GM21529 (cell line): Measurements from ENCODE around the gene RSRP1.

ENCODE experiments used
- ATAC-seq: cut with Tn5 transposase; IDR thresholded peaks from one replicate; pipeline ENCODE4 v1.9.1; 2021; ENCODE audit not compliant: unreplicated experiment

Gene RSRP1

DNA sequence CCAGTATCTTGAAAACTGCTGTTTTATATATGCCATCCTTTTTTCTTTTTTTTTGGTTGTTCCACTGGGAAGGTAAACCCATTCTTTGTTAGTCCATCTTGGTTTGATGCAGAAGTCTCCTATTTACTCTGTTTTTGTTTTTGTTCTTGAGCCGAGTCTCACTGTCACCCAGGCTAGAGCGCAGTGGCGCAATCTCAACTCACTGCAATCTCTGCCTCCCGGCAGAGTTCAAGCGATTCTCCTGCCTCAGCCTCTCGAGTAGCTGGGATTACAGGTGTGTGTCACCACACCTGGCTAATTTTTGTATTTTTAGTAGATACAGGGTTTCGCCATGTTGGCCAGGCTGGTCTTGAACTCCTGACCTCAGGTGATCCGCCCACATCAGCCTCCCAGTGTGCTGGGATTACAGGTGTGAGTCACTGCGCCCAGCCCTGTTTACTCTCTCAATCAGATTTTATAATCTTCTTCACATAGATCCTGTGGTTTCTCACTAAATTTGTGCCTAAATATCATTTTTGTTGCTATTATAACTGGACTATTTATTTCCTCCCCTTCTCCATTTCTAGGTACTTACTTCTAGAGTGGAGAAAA lies 27.5 kb downstream of the RSRP1 start:
- no peak for ATAC-seq

DNA sequence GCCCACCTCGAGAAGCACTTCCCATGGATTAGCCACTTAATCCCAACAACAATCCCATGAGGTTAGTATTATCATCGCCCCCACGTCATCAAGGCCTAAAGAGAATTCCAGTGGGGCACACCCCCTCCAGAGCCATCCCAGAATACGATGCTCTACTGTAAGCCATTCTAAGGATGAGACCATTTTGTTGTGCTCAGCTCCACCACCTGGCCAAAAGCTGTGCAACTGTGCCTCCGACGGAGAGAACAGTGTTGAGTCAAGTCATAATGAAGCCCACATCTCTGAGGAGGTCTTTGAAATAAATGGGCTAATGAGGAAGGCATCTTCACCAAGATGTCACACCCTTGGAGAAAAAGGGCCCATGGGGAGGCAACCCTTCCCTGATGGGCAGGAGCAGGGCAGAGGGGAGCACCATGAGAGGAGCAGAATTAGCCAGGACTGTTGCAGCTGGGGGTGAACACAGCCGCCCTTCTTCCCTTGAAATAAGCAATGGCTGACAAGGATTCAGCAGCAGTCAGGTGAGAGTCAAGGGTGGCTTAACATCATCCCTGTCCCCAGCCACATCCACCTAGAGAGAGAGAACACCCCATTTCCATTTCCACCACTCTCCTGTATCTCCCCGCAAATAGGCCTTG lies 29.5 kb downstream of the RSRP1 start:
- no peak for ATAC-seq

DNA sequence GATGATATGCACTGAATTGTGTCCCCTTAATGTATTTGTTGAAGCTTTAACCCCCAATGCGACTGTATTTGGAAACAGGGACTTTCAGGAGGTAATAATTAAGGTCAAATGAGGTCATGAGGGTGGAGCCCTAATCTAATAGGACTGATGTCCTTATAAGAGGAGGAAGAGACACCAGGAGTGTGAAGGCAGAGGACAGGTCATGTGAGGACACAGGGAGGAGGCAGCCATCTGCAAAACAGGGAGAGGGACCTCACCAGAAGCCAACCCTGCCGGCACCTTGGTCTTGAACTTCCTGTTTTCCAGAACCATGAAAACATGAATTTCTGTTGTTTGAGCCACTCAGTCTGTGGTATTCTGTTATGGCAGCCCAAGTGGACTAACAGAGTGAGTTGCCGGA lies 30.2 kb downstream of the RSRP1 start:
- ATAC-seq = no peak

DNA sequence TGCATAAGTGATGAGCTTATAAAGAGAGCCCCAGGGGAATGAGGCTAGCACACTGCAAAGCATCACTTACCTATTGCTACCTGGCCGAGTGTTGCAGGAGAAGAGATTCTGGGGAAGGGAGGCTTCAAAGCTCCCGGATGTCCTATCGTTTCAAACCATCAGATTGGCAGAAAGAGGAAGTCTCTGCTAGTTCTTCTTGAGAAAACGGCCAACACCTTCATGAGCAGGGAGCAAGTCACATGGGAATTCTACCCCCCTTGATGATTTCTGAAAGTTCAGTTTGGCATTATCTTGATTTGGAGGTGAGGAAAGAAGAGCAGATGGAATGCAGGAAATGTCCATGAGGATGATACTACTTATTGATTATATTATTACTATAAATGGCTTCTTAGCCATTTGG lies 31.1 kb downstream of the RSRP1 start:
- no peak for ATAC-seq

DNA sequence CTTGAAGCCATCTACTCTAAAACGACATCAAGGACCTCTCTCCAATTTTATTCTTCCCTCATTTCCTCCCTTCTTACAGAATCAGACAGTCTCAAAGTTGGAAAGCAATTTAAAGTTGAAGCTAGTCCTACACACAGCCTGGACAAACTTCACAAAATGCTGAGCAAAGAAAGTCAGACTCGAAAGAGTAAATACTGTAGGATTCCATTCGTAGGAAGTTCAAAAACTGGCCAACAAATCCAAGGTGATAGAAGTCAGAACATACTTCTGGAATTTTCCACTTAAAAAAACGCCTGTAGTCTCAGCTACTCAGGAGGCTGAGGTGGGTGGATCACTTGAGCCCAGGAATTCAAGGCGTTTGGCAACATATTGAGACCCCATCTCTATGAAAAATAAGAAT lies 34.5 kb downstream of the RSRP1 start:
- ATAC-seq = no peak

DNA sequence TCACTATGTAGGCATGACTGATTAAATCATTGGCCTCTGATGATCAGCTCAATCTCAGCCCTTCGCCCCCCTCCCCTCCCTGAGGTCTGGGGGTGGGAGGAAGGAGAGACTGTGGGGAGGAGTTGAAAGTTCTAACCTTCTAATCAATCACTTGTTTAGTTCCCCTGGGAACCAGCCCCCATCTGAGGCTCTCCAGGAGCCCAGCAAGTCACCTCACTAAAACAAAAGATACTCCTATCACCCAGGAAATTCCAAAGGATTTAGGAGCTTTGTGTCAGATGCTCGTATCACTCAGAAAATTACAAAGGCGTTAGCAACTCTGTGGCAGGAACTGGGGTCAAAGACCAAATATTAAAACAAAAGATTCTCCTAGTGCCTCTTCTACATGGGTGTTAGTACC lies 36.5 kb downstream of the RSRP1 start:
- no peak for ATAC-seq

DNA sequence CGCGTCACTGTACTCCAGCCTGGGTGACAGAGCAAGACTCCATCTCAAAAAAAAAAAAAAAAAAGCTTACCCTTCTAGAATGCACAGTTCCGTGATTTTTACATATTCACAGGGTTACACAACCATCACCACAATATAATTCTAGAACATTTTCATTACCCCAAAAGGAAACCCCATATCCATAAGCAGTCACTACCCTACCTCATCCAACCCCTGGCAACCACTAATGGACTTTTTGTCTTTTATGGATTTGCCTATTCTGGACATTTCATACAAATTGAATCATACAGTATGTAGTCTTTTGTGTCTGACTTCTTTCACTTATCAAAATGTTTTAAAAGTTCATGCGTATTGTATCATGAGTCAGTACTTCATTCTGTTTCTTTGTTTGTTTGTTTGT lies 37.7 kb downstream of the RSRP1 start:
- no peak for ATAC-seq

DNA sequence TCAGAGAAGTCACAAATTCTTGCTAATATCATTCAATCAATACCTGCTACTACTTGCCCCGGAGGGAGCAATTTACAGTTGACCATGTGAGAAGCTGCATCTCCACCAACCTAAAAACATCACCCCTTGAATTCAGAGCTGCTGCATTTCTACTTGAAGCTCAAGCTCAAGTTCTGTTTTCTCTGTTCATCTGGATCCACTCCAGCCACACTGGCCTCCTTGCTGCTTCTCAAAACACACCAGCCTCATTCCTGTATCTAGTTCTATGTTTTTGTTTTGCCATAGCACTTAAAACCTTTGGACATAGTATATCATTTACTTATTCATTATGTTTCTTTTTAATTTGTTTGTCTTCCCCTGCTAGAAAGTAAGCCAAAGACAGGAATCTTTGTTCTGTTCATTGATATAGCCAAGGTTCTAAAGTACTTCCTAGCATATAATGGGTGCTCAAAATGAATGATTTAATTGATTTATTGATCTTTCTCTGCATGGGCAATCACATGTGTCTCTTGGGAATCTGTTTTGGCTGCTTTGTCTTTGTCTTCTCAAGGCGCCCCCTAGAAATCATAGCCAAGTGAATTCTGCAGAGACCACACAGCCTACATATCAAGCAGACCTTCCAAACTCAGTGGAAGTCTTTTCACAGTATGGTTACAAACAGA lies 38.6 kb downstream of the RSRP1 start:
- no peak for ATAC-seq

DNA sequence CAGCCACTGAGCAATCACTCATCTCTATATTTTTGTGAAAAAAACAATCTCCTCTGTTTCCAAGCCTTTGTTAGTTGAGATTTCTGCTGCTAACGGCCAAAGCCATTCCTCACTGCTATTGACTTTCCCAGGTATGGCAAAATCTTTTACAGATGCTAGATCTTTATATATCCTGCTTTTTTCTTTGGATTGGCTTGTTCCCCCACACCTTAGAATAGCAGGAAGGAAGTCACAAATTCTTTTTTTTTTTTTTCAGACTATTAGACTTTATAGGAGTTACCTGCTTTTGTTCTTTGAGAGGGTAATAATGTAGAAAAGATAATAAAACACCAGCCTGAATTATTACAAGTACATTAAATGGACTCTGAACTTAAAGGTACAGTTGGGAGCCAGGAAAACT lies 39.2 kb downstream of the RSRP1 start:
- no peak for ATAC-seq

DNA sequence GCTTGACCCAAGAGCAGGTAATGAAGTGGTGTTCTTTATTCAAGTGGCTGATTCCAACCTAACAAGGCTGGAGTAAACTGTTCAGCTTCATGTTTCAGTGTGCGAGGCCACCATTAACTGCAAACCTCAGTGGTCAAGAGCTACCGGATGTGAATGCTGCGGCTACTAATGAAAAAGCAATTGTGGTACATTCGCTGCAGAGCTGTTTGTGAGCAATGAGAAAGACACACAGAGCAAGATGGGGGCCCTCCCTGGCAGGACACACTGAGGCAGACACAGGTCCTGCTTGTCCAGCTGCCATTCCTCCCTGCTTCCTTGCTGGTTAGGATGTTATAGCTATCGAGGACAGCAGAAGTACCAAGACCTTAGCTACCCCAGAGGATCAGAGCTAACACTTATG lies 41.1 kb downstream of the RSRP1 start:
- no peak for ATAC-seq

DNA sequence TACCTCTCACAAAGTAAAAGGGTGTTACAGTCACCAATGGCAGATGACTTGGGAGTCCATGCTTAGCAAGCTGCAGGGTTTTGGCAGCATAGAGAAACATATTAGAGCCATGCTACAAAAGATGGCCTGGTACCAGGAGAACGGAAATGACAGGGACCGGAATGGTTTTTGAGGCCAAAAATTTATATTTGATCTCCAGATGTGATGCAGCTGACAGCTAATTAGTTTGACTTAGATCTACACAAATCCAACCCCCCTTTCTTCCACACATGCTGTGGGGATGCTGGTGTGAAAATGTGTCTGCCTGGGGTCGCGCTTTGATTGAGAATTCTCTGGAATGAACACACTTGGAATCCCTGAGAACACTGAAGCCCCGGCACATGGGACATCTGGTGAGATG lies 41.5 kb downstream of the RSRP1 start:
- ATAC-seq = no peak

DNA sequence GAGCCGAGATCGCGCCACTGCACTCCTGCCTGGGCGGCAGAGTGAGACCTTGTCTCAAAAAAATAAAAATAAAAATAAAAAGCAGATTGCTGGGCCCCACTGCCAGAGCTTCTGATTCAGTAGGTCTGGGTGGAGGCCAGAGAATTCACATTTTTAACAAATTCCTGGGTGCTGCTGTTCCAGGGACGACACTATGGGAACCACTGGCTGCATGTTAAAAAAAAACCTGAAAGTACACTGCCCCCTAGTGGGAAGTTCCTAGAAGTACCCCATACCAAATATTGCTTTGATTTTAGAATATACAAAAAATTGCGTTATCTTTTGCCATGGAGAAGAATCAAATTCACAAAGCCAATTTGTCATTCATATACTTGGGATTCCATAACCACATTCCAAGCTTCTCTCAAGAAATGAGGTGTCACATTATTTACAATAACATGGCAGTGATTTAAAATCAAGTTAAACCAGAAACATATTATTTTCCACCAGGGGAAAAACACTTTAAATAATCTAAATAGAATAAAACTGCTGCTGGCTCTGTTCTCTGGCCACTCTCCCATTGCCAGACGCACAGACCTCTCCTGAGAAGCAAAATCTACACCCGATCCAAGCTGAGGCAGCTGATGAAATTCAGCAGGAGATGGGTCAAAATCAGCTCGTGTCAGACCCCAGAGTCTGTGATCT lies 42.3 kb downstream of the RSRP1 start:
- ATAC-seq = no peak

DNA sequence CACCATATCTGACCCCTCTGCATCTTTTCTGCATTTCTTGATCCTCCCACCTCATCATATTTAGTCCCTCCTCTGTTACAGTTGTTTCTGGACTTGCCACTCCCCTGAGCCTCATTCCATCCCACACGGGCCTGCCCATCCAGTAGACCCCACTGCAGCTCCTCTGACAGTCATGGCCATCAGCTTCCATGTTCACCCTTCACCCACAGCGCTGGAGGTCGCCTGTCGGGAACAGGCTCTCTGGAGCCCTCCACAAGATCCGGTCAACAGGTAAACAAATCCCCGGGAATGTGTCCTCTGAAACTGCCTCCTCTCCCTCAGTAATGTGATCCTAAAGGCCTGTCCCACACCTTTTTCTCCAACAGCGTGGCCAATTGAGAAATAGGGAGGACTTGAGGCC lies 46.2 kb downstream of the RSRP1 start:
- ATAC-seq = no peak

DNA sequence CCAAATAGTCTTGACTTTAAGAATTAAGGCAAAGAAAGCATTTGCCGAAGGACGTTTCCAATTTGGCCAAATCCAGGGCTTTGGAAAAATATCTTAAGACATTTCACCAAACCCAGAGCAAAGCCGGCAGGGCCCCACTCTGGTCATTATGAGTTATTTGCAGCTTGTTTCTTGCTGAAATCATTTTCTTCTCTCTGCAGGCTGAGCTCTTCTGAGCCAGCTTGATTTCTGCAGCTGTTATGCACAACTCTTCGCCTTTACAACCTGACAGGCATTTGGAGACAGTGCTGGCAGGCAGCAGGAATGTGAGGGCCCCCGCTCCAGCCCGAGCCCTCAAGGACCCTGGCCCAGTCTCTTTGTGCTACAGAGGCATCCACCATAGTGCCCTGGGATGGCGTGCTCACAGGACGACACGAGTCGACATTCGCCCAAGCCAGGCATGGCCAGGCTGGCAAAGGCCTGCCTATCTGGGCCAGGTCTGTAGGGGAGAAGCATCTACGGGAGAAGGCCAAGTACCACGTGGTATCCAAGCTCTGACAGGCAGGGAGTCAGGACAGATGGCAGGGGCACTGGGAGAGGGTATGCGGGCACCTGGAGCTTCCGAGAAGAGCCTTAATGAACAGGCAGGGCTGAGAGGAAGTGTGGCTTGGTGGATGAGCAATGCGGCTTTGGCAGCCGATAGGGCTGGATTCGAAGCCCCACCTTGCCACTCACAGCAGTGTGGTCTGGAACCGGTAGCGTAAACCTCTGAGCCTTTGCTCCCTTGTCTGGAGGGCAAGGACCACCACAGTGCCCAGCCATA lies 47.2 kb downstream of the RSRP1 start:
- no peak for ATAC-seq

DNA sequence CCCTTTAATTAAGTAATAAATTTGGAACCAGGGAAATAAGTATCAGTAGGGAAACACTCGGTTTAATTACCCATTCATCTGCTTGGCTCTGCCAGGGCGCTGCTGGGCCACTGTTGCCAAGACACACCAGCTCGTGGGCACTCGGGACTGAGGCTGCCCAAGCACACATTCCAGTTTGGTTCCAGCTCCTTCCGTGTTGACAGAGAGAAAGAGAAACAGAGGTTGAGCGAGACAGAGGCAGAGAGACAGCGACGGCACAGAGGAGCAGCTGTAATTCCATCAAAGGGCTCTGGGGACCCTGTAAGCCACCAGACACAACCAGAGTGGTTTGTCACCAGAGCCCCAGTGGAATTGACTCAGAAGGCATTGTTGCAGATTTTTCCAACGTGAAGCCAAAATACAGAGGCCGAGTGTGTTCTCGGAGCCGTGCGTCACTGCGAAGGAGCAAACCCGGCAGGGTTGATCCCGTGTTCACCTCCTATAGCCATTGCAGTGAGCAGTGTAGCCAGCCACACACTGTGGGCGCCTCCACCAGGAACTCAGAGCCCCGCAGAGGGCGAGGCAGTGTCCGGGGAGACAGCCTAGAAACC lies 48.5 kb downstream of the RSRP1 start:
- ATAC-seq = no peak

DNA sequence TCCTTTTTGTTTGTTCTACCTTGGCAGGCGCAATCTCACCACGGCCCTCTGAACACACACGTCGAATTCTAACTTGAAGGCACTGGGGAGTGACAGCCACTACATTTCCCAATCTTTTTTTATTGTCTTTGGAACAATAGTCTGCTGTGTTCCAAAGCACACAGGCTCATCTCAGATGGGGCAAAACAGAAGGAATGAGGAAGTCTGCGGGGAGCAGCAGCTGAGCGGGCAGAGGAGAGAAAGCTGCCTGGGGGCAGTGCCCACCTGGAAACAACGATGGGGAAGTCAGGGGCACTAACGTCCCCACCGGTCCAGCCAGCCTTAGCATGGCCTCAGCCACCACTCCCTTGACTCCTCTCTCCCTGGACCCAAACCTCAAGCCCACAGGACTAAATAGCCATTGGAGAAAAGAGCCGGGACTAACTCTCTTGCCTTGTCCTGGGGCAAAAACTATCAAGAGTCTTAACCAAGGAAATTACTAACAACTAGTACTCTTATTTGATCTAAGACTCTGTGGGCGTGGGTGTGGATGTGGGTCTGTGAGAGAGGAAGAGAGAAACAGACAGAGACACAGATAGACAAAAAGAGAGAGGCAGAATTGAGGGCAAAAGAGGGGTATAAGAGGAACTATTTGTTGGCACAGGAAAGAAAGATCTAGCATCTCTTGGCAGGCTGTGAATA lies 49.1 kb downstream of the RSRP1 start:
- ATAC-seq = no peak

DNA sequence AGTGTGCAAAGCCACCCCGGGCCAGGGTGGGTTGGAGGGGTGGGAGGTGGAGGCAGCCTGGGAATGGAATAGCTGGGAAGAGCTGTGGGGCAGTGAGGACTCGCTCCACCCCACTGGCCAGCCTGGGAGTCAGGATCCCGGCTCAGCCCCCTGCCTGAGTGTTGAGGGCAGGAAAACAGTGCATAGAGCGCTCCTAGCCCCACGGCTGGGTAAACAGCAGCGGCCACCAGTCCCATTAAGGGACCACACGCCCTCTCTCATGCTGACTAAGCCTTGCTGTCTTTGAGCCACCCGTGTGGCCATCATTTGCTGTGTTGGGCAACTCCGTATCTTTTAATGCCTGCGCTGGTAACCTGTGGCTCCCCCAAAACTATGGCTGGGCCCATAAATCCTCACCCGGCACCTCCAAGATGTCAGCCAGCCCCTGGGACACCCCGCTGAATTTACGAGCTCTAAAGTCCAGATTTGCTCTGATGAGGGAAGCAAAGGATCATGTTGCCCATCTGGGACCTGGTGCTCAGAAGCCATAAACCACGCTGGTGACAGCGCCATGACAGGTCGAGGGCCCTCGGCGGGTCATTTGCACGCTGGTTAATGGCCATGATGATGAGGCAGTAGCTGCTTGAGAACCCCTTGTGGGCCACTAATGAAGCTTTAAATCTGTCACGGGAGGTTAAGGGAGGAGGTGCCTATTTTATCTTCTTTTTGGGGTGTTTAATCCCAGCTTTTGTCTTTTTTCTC lies 49.8 kb downstream of the RSRP1 start:
- no peak for ATAC-seq

DNA sequence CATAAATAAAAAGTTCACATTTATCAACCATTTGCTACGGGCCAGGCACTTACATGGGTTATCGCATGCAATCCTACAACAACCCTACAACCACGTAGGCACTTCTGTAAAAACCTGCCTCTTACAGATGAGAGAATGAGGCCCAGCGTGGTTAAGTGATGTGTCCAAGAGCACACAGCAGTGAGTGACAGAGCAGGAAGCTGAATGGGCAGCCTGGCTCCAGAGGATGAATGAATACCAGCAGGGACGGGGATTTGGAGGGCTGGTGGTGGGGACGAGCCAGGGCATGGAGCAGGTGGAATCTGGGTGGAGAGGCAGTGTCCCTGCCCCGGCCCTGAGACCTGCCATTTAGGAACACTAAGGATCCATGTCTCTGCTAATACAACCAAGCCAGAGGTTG lies 50.4 kb downstream of the RSRP1 start:
- ATAC-seq = no peak

DNA sequence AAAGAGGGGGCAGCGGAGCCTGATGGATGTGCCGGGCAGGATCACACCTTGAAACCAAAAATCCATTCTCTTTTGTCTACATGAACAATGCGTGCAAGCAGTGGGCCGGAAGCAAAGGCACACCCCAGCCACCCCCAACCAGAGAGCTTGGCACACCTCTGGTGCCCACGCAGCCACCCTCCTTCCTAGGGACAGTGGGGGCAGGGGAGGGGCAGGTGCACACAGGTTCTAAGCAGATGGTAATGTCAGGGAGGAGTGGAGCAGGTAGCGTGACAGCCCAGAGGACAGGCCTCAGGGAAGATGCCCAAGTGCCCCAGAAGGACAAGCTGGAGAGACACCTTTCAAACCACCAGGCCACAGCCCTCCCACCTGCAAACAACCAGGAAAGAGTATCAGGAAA lies 51.4 kb downstream of the RSRP1 start:
- no peak for ATAC-seq

DNA sequence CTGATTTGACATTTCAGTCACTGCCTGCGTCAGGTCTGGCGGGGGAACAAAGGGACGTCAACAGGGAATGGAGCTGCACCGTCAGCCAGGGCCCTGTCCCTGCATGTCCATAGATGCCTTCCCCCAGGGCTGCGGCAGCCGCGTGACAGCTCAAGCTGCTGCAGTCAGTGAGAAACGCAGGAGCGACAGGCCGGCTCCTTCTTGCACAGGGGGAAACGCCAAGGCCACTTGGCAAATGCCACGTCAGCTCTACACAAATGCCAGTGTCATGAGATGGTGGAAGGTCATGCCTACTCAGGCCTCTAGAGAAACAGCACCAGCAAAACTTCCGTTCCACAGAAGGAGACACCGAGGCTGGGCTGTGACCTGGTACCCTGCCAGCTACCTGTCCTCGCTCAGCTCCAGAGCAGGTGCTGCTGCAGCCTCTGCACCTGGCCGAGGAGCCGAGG lies 52.7 kb downstream of the RSRP1 start:
- no peak for ATAC-seq
